ENCODE data around the gene SDK2.

The SDK2 gene

GRCh38 chr17:73320601-73321264 is 323.5 kb downstream of the SDK2 start:
- no peak for DNase-seq (ENCODE audit: extremely low spot score)
- no peak for TF ChIP-seq FOXM1 (IDR thresholded peaks at IDR 0.05; ENCODE audit: borderline replicate concordance)
- TF ChIP-seq TARDBP (IDR thresholded peaks at IDR 0.05): no peak
- TF ChIP-seq, protein P1, sequence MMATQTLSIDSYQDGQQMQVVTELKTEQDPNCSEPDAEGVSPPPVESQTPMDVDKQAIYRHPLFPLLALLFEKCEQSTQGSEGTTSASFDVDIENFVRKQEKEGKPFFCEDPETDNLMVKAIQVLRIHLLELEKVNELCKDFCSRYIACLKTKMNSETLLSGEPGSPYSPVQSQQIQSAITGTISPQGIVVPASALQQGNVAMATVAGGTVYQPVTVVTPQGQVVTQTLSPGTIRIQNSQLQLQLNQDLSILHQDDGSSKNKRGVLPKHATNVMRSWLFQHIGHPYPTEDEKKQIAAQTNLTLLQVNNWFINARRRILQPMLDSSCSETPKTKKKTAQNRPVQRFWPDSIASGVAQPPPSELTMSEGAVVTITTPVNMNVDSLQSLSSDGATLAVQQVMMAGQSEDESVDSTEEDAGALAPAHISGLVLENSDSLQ (IDR thresholded peaks at IDR 0.05): no peak; the same call in 1 of the 2 replicates
- no peak for TF ChIP-seq CTBP1 (IDR thresholded peaks at IDR 0.05; ENCODE audit: borderline replicate concordance)
- TF ChIP-seq FOXK2 (IDR thresholded peaks at IDR 0.05): no peak
- no peak for TF ChIP-seq L3MBTL2 (conservative IDR thresholded peaks at IDR 0.05)
- no peak for TF ChIP-seq SP1 (IDR thresholded peaks at IDR 0.05)
- no peak for TF ChIP-seq FOXA1 (IDR thresholded peaks at IDR 0.05)
- TF ChIP-seq NFRKB (IDR thresholded peaks at IDR 0.05): no peak
- TF ChIP-seq ZNF384 (IDR thresholded peaks at IDR 0.05): no peak
- no peak for TF ChIP-seq HDGF (IDR thresholded peaks at IDR 0.05; ENCODE audit: borderline replicate concordance)
- no peak for TF ChIP-seq LEF1 (IDR thresholded peaks at IDR 0.05; ENCODE audit: borderline replicate concordance)
- ChIA-PET POLR2A (interaction anchor here (1.1 to 1.9 kb wide), 2 partner anchors 8 to 10 kb away, joined by 4 to 10 read pairs; partner anchors contain the start of gene CDC42EP4), CTCF (no interaction called here)

DNA sequence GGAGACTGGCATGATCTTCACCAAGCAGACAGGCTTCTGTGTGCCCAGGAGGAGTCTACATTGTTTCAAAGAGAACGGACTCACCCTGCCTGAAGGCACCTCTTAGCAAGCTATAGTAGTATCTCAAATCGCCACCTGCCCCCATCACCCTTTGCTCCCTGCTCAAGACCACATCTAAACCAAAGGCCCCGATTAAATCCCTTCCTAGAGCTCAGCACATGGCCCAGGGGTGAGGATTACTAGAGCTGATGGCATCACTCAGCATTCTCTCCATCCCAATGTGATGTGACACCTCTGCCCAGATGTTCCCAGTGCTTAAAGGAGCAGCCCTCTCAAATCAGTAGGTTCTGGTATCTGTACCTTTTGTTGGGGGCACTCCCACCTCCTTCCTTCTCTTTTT is 324.5 kb downstream of the SDK2 start:
- CTCF ChIA-PET: no interaction called here
- POLR2A ChIA-PET: interaction anchor here (1.9 kb wide), 1 partner anchor 9 kb away, joined by 10 read pairs; the partner anchor contains the start of gene CDC42EP4

GRCh38 chr17:73318836-73319235 is 325.4 kb downstream of the SDK2 start:
- ChIA-PET CTCF (interaction anchor here (0.8 kb wide), 1 partner anchor 29 kb away, joined by 3 read pairs; no protein-coding TSS in a partner anchor), POLR2A (no interaction called here)
- no peak for DNase-seq (ENCODE audit: extremely low spot score)
- TF ChIP-seq FOXA1 (IDR thresholded peaks at IDR 0.05) (no peak), FOXK2 (IDR thresholded peaks at IDR 0.05) (no peak), LEF1 (IDR thresholded peaks at IDR 0.05; ENCODE audit: borderline replicate concordance) (no peak), BHLHE40 (IDR thresholded peaks at IDR 0.05; ENCODE audit: borderline replicate concordance) (no peak), HDGF (IDR thresholded peaks at IDR 0.05; ENCODE audit: borderline replicate concordance) (no peak), SP1 (IDR thresholded peaks at IDR 0.05) (no peak), ZNF384 (IDR thresholded peaks at IDR 0.05) (no peak), FOXM1 (IDR thresholded peaks at IDR 0.05; ENCODE audit: borderline replicate concordance) (no peak)

More for the DNA sequence above, 324.5 kb downstream of the SDK2 start:
- no peak for TF ChIP-seq CTBP1 (IDR thresholded peaks at IDR 0.05; ENCODE audit: borderline replicate concordance)
- no peak for TF ChIP-seq ARNT (IDR thresholded peaks at IDR 0.05)
- TF ChIP-seq ELF4 (IDR thresholded peaks at IDR 0.05): no peak
- no peak for TF ChIP-seq NFRKB (IDR thresholded peaks at IDR 0.05)
- no peak for TF ChIP-seq ZNF384 (IDR thresholded peaks at IDR 0.05)
- no peak for TF ChIP-seq SP1 (IDR thresholded peaks at IDR 0.05)
- no peak for DNase-seq (ENCODE audit: extremely low spot score)

- DNase-seq (ENCODE audit: extremely low spot score): no peak
- CTCF ChIA-PET: interaction anchor here (0.8 kb wide), 1 partner anchor 29 kb away, joined by 3 read pairs; no protein-coding TSS in a partner anchor
- POLR2A ChIA-PET: no interaction called here
- no peak for TF ChIP-seq TARDBP (IDR thresholded peaks at IDR 0.05)
- no peak for TF ChIP-seq L3MBTL2 (conservative IDR thresholded peaks at IDR 0.05)
- no peak for TF ChIP-seq ARNT (IDR thresholded peaks at IDR 0.05)
Measured at GRCh38 chr17:73318427-73318813, 325.8 kb downstream of the SDK2 start.

- CTCF ChIA-PET: no interaction called here
- POLR2A ChIA-PET: no interaction called here
Measured at GRCh38 chr17:73317513-73318426, 326.5 kb downstream of the SDK2 start.

DNA sequence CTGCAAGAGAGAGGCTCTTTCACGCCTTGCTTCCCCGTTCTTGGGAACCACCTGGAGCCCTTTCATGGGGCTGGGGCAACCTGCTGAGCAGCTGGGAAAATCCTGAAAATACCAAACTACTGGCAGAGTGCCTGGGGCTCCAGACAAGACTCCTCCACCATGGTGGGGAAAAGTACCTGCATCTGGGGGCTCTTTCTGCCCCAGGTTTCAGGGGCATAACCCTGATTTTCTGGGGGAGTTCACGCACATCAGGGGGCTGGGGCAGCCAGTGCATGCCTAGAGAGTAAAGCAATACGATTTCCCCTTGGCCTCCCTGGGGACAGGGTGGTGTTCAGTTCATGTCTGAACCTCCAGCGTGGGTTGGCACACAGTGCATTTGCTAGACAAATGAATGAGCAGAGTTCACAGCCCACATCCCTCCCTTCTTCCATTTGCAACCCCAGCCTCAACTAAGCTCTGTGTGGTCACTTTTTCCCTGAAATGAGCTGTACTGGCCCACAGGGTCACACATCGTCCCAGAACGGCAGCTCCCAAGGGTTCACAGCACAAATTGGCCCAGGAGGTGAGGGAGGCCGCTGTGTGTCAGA is 327.2 kb downstream of the SDK2 start:
- DNase-seq (ENCODE audit: extremely low spot score): no peak
- ChIA-PET CTCF (no interaction called here), POLR2A (no interaction called here)
- TF ChIP-seq LEF1 (IDR thresholded peaks at IDR 0.05; ENCODE audit: borderline replicate concordance) (no peak), BHLHE40 (IDR thresholded peaks at IDR 0.05; ENCODE audit: borderline replicate concordance) (no peak), SUZ12 (IDR thresholded peaks at IDR 0.05) (no peak), L3MBTL2 (conservative IDR thresholded peaks at IDR 0.05) (no peak), FOXM1 (IDR thresholded peaks at IDR 0.05; ENCODE audit: borderline replicate concordance) (no peak), HDGF (IDR thresholded peaks at IDR 0.05; ENCODE audit: borderline replicate concordance) (no peak), NFRKB (IDR thresholded peaks at IDR 0.05) (no peak)

More at GRCh38 chr17:73317513-73318426, 326.5 kb downstream of the SDK2 start:
- no peak for DNase-seq (ENCODE audit: extremely low spot score)
- TF ChIP-seq FOXK2 (IDR thresholded peaks at IDR 0.05) (no peak), ELF4 (IDR thresholded peaks at IDR 0.05) (no peak), SUZ12 (IDR thresholded peaks at IDR 0.05) (no peak), NFRKB (IDR thresholded peaks at IDR 0.05) (no peak), BHLHE40 (IDR thresholded peaks at IDR 0.05; ENCODE audit: borderline replicate concordance) (no peak), LEF1 (IDR thresholded peaks at IDR 0.05; ENCODE audit: borderline replicate concordance) (no peak), HDGF (IDR thresholded peaks at IDR 0.05; ENCODE audit: borderline replicate concordance) (no peak), ZNF384 (IDR thresholded peaks at IDR 0.05) (no peak), TARDBP (IDR thresholded peaks at IDR 0.05) (no peak), FOXM1 (IDR thresholded peaks at IDR 0.05; ENCODE audit: borderline replicate concordance) (no peak), ARNT (IDR thresholded peaks at IDR 0.05) (no peak), FOXA1 (IDR thresholded peaks at IDR 0.05) (no peak), SP1 (IDR thresholded peaks at IDR 0.05) (no peak), CTBP1 (IDR thresholded peaks at IDR 0.05; ENCODE audit: borderline replicate concordance) (no peak), L3MBTL2 (conservative IDR thresholded peaks at IDR 0.05) (no peak)
- TF ChIP-seq, protein P1 (IDR thresholded peaks at IDR 0.05): no peak
